OCI-LY1 (cell line): ENCODE measurements around the gene EPO.

Experiments
- H2AFZ ChIP-seq: fragments of 200-600 bp; sonication (generic), shearing (Covaris generic); 2 replicates; pipeline ENCODE4 v1.6.0; 2014; ENCODE audit warnings: antibody characterized with exemption, mild to moderate bottlenecking, low read length
- H3F3A ChIP-seq: fragments of 200-600 bp; sonication (generic), shearing (Covaris generic); 2 replicates; pipeline ENCODE4 v1.6.0; 2014; ENCODE audit warnings: mild to moderate bottlenecking, antibody characterized with exemption, low read length, moderate library complexity; ENCODE audit not compliant: insufficient read depth
- H3K27ac ChIP-seq: fragments of 200-600 bp; sonication (generic); 2 replicates; pipeline ENCODE4 v1.5.1; 2014; ENCODE audit warnings: low read length, mixed run types, mild to moderate bottlenecking, low read depth; ENCODE audit not compliant: poor library complexity, severe bottlenecking
- H3K27me3 ChIP-seq: fragments of 200-600 bp; sonication (generic); 2 replicates; pipeline ENCODE4 v1.6.0; 2014; ENCODE audit warnings: antibody characterized with exemption, mild to moderate bottlenecking, low read length, moderate library complexity; ENCODE audit not compliant: insufficient read depth
- H3K36me3 ChIP-seq: fragments of 200-600 bp; sonication (generic); 2 replicates; pipeline ENCODE4 v1.6.1; 2014; ENCODE audit warnings: mild to moderate bottlenecking, antibody characterized with exemption, low read length, moderate library complexity, mixed read lengths; ENCODE audit not compliant: insufficient read depth
- H3K4me1 ChIP-seq: fragments of 200-600 bp; sonication (generic); 2 replicates; pipeline ENCODE4 v1.5.1; 2014; ENCODE audit warnings: mild to moderate bottlenecking, low read length, moderate library complexity; ENCODE audit not compliant: insufficient read depth, severe bottlenecking
- H3K4me2 ChIP-seq: fragments of 200-600 bp; sonication (generic), shearing (Covaris generic); 2 replicates; pipeline ENCODE4 v1.6.1; 2014; ENCODE audit warnings: low read length
- H3K4me3 ChIP-seq: fragments of 200-600 bp; sonication (generic); 2 replicates; pipeline ENCODE4 v1.5.1; 2014; ENCODE audit warnings: low read length, low read depth, mild to moderate bottlenecking, mixed read lengths; ENCODE audit not compliant: poor library complexity, severe bottlenecking
- H3K79me2 ChIP-seq: fragments of 200-600 bp; shearing (Covaris generic); 2 replicates; pipeline ENCODE4 v1.6.1; 2016; ENCODE audit warnings: mixed run types, low read length, mixed read lengths; ENCODE audit not compliant: insufficient read depth
- H3K9ac ChIP-seq: fragments of 200-600 bp; sonication (generic), shearing (Covaris generic); 2 replicates; pipeline ENCODE4 v1.6.1; 2014; ENCODE audit warnings: mild to moderate bottlenecking, low read length, mixed read lengths
- H3K9me2 ChIP-seq: fragments of 200-600 bp; sonication (generic), shearing (Covaris generic); 2 replicates; pipeline ENCODE4 v1.6.1; 2014; ENCODE audit warnings: low read depth, mild to moderate bottlenecking, low read length, mixed read lengths
- H3K9me3 ChIP-seq: fragments of 200-600 bp; shearing (Covaris generic); 2 replicates; pipeline ENCODE4 v1.6.1; 2014; ENCODE audit warnings: low read length, mixed read lengths
- H4K20me1 ChIP-seq: fragments of 200-600 bp; sonication (generic), shearing (Covaris generic); 2 replicates; pipeline ENCODE4 v1.6.0; 2016; ENCODE audit warnings: mild to moderate bottlenecking, low read length; ENCODE audit not compliant: insufficient read depth
- EZH2 ChIP-seq: fragments of 200-600 bp; sonication (generic), shearing (Covaris generic); IDR thresholded peaks from 2 replicates; pipeline ENCODE4 v1.8.0; 2017; ENCODE audit warnings: borderline replicate concordance, mixed run types, mild to moderate bottlenecking, antibody characterized with exemption, low read length, moderate library complexity, mixed read lengths
- TF ChIP-seq, protein P1 (sequence below): fragments of 200-600 bp; sonication (generic), shearing (Covaris generic); IDR thresholded peaks from 2 replicates; pipeline ENCODE4 v1.5.1; 2017; ENCODE audit warnings: mild to moderate bottlenecking, antibody characterized with exemption, low read length, moderate library complexity, mixed read lengths

EPO gene

DNA sequence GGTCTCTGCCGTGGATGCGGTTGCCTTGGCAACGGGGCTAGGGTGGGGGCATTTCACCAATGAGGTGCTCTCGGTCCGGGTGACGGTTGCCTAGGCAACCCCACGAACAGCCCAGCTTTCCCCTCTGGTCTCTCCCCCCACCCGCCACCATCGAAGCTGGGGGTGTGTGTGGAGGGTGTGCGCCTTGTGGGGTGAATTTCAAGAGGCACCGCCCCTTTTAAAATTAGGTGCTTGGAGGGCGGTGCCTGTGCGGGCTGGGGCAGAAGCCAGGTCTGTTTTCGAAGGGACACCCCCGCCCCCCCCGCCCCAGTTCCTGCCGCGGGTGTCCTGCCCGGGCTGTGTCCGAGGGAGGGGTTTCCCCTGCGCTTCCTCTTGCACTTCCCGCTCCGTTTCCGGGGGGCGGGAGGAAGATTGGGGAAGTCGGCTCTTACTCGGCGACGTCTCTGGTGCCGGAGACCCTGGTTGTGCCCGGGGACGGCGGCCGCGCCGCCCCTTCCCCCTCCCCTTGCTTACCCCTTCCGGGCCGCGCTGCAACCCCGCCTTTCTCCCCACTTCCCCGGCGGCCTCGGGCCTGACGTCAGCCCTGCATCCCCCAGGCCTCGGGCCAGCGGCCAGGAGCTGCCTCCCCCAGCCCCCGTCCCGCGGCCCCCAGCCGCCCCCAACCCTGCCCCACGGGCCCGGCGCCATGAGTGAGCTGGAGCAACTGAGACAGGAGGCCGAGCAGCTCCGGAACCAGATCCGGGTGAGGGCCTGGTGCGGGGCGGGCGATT is 44.5 kb upstream of the EPO start:
- no peaks in the 10 kb centered on the region for H4K20me1 ChIP-seq
- H3K79me2 ChIP-seq: peaks cover 6% of the 10 kb centered on the region
- H3K27ac ChIP-seq: peak overlapping the region; percentile 48
- H3K36me3 ChIP-seq: peaks cover 44% of the 10 kb centered on the region
- H3K9me2 ChIP-seq: no peaks in the 10 kb centered on the region
- H2AFZ ChIP-seq: no peak overlapping the region
- TF ChIP-seq EZH2: no peak
- TF ChIP-seq, protein P1, sequence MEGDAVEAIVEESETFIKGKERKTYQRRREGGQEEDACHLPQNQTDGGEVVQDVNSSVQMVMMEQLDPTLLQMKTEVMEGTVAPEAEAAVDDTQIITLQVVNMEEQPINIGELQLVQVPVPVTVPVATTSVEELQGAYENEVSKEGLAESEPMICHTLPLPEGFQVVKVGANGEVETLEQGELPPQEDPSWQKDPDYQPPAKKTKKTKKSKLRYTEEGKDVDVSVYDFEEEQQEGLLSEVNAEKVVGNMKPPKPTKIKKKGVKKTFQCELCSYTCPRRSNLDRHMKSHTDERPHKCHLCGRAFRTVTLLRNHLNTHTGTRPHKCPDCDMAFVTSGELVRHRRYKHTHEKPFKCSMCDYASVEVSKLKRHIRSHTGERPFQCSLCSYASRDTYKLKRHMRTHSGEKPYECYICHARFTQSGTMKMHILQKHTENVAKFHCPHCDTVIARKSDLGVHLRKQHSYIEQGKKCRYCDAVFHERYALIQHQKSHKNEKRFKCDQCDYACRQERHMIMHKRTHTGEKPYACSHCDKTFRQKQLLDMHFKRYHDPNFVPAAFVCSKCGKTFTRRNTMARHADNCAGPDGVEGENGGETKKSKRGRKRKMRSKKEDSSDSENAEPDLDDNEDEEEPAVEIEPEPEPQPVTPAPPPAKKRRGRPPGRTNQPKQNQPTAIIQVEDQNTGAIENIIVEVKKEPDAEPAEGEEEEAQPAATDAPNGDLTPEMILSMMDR: no peak
- H3K27me3 ChIP-seq: no peaks in the 10 kb centered on the region
- H3K4me1 ChIP-seq: peaks cover 11% of the 10 kb centered on the region
- peak overlapping the region; percentile 80 for H3K4me2 ChIP-seq
- peak overlapping the region; percentile 76 for H3K4me3 ChIP-seq
- H3K9ac ChIP-seq: peak overlapping the region; percentile 43
- H3K9me3 ChIP-seq: no peaks in the 10 kb centered on the region
- H3F3A ChIP-seq: no peaks in the 10 kb centered on the region

GRCh38 chr7:100676501-100677306 is 43.6 kb upstream of the EPO start:
- H3K79me2 ChIP-seq: peaks cover 6% of the 10 kb centered on the region
- no peak overlapping the region for H2AFZ ChIP-seq
- H3K27me3 ChIP-seq: no peaks in the 10 kb centered on the region
- no peaks in the 10 kb centered on the region for H3K9me3 ChIP-seq
- H4K20me1 ChIP-seq: no peaks in the 10 kb centered on the region
- H3K4me2 ChIP-seq: peak overlapping the region; percentile 80
- H3K4me3 ChIP-seq: peak overlapping the region; percentile 76
- no peaks in the 10 kb centered on the region for H3F3A ChIP-seq
- H3K9me2 ChIP-seq: no peaks in the 10 kb centered on the region
- H3K9ac ChIP-seq: peak overlapping the region; percentile 43; the same call in 1 of the 2 replicates
- H3K4me1 ChIP-seq: peaks cover 11% of the 10 kb centered on the region
- peak overlapping the region; percentile 48 for H3K27ac ChIP-seq
- TF ChIP-seq EZH2: no peak
- TF ChIP-seq, protein P1: no peak
- H3K36me3 ChIP-seq: peaks cover 52% of the 10 kb centered on the region

- no peak overlapping the region for H3K4me3 ChIP-seq
- H3F3A ChIP-seq: no peaks in the 10 kb centered on the region
- H3K4me2 ChIP-seq: no peak overlapping the region
- H3K9ac ChIP-seq: no peak overlapping the region
- H3K27ac ChIP-seq: no peak overlapping the region
- H3K4me1 ChIP-seq: peaks cover 11% of the 10 kb centered on the region
- no peaks in the 10 kb centered on the region for H3K9me2 ChIP-seq
- peaks cover 61% of the 10 kb centered on the region for H3K36me3 ChIP-seq
- H3K27me3 ChIP-seq: no peaks in the 10 kb centered on the region
- no peaks in the 10 kb centered on the region for H4K20me1 ChIP-seq
- H3K79me2 ChIP-seq: peaks cover 6% of the 10 kb centered on the region
- H2AFZ ChIP-seq: no peak overlapping the region
- TF ChIP-seq EZH2: no peak
- TF ChIP-seq, protein P1: no peak
- H3K9me3 ChIP-seq: no peaks in the 10 kb centered on the region
These were observed 42.7 kb upstream of the EPO start for GRCh38 chr7:100677308-100678267.
